C4-2B (cell line): ENCODE measurements around the gene SOWAHB.

Experiments used
- CTCF ChIP-seq: fragments of 450-650 bp; conservative IDR thresholded peaks from 2 replicates; pipeline ENCODE4 v1.5.1; 2017; ENCODE audit warnings: mild to moderate bottlenecking
- ZFX ChIP-seq: fragments of 450-650 bp; IDR thresholded peaks from 2 replicates; pipeline ENCODE4 v1.6.1; 2017

GRCh38 chr4:76947369-76947768, 49.4 kb upstream of the SOWAHB start:
- TF ChIP-seq CTCF (no peak), ZFX (no peak)
